ENCODE results near the gene EFNA4.
"Not testable (repeated sequence)": the region's sequence is repeated elsewhere in the genome, so short reads cannot be mapped to it uniquely, and the experiment has no call there.

Gene EFNA4

DNA sequence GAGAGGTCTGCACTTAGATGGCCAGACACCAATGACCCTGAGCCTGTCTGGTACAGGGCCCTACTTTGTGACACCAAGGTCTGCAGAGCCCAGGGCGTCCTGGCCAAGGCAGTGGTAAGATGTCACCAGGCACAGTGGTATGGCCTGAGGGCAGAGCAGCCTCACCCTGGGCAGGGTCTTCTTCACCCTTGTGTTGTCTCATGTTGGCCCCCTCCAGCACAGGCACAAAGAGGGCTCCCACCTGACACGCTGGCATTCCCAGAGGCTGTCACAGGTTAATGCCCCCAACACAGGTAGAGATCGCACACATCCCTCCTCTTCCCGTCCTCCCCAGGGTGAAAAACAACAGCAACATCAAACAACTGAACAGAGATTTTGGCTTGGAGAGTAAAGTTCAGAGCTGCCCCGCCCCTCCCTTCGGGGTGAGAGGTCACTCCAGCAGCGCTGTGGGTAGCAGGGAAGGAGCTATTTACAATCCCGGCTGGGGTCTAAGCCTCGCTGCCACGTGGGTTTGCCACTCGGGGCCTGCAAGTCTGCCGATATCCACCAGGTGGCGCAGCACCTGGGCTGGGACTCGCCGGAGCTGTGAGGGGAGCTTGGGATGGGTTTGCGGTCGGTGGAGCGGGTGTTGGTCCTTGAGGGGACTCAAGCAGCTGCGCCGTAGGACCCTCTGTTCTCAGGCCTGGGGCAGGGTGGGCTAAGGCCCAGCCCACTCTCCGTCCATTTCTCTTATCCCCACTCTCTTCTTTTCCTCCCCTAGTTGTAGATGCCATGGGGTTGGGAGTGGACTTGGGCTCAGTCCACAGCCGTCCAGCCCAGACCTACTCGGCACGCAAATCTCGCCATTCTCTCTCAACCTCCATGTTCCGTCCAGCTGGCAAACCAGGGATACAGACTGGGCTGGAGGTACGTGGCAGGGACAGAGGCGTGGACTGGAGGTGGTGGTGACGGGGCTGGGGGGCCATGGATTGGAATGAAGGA, 27.8 kb downstream of the EFNA4 start:
- DNase-seq = peak; percentile 82

DNA sequence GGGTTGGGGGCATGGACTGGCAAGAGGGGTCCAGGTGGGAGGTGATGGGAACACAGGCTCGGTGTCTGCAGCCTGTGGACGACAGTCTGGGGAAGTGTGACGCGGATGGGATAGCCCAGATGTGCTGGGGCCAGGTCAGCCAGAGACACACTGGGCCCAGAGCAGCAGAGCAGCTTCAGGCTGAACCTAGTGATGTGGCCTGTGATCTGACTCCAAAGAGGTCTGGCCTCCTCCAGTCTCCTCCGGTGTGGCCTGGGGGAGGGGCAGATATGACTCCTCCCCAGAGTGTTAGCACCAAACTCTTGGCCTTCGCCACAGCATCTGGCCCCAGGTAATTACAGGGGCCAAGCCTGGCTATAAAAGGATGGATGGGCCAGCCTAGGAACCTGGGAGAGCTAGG, 28.6 kb downstream of the EFNA4 start:
- no peak for DNase-seq

- DNase-seq = no peak
These were observed 29.1 kb downstream of the EFNA4 start for GRCh38 chr1:155092641-155093040.

DNA sequence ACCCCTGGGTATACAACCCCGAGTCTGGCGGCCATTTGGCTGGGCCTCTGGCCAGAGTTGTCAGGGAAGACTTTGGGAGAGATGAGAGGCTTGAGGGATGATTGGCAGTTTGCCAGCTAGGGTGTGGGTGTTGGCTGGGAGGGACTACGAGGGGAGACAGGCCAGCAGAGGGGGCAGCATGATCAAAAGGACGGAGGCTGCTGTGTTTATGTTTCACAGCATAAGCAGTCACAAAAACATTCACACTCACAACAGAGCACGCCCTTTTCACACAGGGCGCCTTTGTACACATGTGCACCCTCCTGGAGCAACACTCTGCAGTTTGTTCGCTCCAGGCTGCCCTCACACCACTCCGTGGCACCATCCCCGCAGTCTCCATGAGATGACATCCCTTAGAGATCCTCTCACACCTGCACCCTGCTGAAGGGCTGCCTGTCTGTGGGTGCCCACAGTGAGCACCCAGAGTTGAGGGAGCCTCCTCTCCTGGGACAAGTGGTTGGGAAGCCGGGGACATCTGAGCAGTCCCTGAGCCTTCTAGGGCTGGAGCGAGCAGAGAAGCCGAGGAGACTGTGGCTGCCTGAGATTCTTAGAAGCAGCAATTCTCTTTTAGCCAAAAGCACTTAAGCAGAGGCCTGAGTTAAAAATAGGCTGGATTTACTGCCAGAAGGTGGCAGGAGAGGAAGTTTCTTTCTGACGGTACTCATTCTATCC, 30.5 kb downstream of the EFNA4 start:
- peak; percentile 35 for DNase-seq

GRCh38 chr1:155094622-155094948, 31.0 kb downstream of the EFNA4 start:
- DNase-seq = no peak

- no peak for DNase-seq
These were observed 35.8 kb downstream of the EFNA4 start for GRCh38 chr1:155099331-155099730.

GRCh38 chr1:155103325-155103724, 39.8 kb downstream of the EFNA4 start:
- no peak for DNase-seq

DNA sequence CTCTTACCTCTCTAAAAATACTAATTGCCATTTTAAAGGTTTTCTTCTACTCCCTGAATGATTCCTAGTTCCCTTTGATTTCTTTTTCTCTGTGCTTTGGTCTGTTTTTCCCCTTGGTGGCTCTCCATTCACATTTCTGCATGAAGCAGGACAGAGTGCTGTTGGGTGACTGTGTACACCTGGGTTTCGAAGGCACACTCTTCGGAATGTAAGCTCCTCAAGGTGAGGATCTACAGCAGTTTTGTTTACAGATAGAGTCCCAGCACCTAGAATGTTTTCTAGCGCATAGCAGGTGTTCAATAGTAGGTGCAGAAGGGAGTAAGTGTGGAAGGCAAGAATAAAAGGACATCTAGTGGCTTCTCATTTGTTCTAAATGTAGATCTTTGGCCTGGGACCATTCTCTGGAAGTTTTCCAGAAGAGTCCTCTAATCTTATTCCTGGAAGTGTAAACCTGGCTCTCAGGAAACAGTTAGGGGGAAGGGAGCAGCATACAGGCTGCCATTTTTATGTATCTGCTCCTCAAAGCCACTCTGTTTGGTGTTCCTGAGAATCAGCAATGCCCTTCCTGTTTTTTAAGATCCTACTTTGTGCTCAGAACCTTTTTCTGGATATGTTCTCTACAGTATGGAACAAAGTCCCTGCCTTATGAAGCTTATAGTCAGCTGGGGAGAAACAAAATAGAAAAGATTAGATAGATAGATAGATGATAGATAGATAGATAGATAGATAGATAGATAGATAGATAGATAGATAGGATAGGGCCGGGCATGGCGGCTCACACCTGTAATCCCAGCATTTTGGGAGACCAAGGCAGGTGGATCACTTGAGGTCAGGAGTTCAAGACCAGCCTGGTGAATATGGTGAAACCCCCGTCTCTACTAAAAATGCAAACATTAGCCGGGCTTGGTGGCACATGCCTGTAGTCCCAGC, 41.3 kb downstream of the EFNA4 start:
- DNase-seq = no peak

DNA sequence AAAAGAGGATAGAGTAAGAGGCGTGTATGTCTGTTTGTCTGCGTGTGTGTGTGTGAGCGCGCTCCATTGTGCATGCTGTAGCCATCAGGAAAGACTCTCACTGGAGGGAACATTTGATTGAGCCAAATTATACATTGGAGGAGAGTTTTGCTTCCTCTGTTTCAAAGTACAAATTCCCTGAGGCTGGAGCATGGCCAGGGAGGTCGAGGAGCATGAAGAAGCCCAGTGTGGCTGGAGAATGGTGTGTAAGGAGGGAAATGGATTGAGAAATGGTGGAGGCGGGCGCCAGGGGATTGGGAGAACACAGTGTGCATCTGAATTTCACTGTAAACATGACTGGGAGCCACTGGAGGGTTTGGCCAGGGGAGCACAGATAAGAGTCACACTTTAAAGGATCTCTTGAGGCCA, 42.1 kb downstream of the EFNA4 start:
- DNase-seq = no peak

GRCh38 chr1:155106862-155107261, 43.3 kb downstream of the EFNA4 start:
- no peak for DNase-seq

DNA sequence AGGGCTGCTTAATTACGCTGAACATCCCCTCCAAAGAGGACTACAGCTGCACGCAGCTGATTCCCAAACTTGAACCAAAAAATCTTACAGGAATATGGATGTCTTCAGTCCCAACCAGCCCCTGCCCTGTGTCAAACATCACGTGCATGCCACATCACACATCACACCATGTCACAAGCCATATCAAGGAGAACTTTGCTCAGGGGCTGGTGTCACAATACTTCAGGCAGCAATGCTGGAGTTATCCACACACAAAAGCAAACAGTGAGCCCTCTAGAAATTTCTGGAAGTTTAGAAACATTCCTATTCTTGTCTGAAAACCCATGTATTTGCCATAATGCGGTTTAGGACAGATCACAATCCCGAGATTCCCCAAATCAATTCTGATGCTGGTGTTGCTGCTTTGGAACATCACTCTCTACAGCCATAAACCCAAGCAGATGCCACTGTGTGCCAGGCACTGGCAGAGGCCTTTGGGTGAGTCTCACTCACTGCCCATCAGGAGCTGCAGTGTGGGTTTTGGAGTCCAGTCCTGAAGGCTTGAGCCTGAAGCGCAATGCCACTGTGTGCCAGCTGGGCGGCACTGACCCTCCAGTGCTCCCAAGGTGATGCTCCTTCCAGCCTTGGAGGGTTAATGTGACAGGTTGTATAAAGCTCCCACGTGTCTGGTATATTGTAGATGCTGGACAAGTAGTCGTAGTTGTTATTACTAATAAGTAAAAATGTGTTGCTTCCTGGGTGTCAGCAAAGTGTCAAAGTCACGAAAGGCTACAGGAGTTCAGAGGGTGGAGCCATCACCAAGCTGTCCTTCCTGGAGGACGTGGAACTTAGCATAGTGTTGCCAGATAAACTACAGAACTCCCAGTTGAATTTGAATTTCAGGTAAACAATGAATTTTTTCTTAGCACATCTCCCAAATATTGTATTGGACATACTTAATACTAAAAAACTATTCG, 44.0 kb downstream of the EFNA4 start:
- DNase-seq = no peak

DNA sequence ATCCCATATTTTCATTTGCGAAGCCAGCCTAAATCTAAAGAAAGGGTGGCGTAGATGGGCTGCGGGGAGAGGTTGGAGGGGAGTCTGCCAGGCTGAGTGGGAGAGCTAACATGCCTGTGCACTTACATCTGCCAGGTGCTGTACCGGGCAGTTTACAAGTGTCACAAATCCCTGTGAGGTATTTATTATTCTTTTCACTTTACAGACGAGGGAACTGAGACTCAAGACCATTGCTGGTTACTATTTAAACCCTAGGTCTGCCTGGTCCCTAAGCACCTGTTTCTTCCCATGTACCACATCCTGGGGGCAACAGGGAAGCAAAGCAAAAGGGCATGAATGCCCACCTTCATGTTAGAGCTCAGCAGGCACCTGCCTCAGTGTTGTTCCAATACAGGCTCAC, 44.8 kb downstream of the EFNA4 start:
- no peak for DNase-seq

DNA sequence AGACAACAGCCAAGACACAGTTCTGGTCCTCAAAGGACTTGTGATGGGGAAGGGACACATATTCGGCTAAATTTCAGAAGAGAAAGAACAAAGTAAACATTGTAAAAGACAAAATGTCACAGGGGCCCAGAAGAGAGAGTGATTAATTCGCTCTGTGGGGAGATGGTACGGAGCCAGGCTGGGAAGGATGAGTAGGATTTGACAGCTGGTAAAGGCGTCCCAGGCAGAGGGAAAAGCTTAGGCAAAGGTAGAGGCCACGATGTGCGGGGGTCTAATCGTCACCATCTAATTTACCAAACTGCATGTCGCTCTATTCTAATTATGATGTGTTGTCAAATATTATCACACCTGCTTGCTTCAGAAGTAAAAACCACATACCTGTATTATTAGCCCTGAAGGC, 46.8 kb downstream of the EFNA4 start:
- DNase-seq = no peak

DNA sequence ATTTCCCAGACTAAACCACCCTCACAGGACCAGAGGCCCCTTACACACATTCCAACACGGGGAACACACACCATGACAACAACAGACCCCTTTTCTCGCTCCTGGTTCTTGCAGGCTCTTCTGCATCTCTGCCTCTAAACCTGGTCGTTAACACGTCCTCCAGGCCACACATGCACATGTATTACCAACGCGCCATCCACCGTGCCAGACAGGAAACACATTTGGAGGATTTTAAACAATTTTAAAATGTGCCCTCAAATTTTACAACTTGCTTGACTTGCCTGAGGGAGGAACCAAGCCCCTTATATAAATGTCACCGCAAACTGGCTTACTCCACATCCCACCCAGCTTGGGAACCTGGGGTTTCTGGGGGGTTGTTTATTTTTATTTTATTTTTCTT, 47.3 kb downstream of the EFNA4 start:
- DNase-seq = no peak

- DNase-seq = no peak
These were observed 50.0 kb downstream of the EFNA4 start for GRCh38 chr1:155113450-155113980.

DNA sequence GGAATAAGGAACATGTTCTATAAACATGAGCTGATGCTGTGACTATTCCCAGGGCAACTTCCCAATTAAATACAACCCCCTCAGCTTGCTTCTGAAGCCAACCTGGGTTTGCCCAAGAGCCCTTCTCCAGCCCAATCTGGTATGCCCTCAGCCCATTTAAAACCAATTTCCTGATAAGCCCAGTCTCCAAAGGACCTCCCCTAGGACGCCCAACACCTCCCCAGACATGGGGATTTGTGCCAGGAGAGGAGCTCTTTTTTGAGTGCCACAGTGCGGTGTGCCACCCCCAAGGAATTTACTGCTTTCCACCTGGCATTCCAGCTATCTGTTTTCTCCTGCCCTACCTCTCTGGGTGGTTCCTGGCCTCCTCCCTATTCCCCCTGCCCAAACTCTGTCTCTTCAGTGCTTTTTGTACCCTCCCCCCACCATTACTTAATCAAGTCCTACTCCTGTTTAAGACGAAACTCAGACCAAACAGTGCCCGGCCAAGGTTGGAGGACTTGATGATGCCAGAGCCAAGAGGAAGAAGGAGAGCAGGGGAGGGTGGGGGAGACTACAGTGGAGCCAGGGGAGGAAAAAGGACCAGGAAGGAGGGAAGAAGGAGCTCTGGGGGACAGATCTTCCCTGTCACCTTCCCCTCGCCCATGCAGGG, 52.7 kb downstream of the EFNA4 start:
- DNase-seq = no peak

DNA sequence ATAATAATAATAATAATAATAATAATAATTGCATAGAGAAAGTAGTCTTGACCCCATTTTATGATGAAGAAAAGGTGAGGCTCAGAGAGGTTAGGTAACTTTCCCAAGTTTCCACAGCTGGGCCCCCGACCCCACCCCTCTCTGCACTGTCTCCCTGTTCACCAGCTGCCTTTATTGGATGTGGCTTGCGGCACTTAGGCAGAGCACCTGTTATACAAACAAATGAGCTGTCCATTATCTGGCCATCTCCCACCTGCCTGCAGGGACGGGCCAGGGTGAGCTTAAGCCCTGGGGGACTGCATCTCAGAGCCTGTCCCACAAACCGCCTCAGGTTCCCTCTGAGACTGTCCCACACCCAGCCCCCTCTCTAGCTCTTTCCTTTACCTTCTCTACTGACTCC, 54.1 kb downstream of the EFNA4 start:
- DNase-seq = no peak

DNA sequence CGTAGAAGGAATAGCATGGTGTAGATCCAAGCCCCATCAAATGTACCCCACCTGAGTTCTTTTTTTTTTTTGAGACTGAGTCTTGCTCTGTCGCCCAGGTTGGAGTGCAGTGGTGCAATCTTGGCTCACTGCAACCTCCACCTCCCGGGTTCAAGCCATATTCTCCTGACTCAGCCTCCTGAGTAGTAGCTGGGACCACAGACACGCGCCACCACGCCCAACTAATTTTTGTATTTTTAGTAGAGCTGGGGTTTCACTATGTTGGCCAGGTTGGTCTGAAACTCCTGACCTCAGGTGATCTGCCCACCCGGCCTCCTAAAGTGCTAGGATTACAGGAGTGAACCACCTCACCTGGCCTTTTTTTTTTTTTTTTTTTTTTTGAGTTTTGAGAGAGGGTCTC, 54.5 kb downstream of the EFNA4 start:
- DNase-seq = not testable (repeated sequence)
